Stimulated activated CD8-positive, alpha-beta memory T cell treated with anti-CD3 and anti-CD28 coated beads, Interleukin-2, amount 100 ng/mL, for 1 hour (primary cell): ENCODE results near the gene CBLN3.

ENCODE experiments used
- DNase-seq, 2 donors: peaks; one replicate each; pipeline ENCODE4 v3.0.0-alpha.2; 2020; ENCODE audit warnings: low read depth in 2 of 2

The CBLN3 gene

GRCh38 chr14:24426150-24426911 is 3.1 kb downstream of the CBLN3 start:
- no peak for DNase-seq

DNA sequence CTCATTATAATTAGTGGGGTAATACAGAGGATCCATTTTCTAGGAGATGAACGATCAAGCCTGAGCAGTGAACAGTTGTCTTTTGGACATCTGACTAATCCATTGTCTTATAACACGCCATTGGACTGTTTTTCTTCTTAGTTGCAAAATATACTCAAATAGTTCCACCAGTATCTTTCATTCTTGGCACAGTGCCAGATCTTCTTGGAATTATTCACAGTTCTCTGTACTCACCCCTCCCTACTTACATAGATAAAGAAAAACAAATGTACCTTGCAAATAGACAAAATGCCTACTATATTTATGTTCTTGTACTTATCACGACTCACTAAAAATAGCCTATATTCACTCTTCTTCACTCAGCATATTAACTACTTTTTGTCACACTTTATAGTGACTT is 3.8 kb downstream of the CBLN3 start:
- DNase-seq: no peak

DNA sequence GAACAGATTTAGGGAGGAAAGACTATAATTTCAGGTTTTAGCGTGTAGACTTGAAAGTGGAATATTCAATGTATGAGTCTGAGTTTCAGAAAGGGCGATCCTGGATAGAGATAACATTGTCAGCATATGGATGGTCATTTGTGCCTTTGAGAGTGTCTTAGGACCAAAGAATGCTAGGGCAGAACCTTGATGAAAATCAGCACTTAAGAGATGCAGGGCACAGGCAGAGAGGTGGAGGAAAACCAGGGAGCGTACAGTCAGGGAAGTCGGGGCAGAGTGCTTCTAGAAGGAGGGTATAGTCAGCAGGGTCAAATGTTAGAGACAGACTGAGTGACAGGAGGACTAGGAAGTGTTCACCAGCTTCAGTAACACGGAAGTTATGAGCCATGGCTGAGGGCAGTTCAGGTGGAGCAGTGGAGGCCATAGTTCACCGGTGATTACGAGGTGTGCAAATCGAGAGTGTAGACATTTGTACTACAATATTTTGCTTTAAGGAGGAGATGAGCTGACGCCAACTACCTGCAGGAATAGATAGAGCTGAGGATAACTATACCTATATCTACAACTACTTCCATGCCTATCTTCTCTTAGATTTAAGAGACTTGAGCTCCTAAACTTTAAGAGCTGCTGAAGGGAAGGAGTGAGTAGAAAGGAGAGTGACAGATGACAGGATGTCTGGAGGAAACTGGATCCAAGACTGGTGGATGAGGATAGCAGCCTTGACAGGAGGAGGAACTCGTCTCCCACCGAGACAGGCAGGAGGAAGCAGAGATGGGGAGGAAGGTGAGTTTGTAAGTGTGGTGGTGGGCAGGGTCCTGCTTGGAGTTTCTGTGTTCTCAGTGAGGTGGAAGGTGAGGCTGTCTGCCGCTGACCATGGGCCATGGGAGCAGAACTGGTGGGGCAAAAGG is 6.5 kb downstream of the CBLN3 start:
- no peak for DNase-seq

GRCh38 chr14:24422261-24422660 is 7.2 kb downstream of the CBLN3 start:
- no peak for DNase-seq

DNA sequence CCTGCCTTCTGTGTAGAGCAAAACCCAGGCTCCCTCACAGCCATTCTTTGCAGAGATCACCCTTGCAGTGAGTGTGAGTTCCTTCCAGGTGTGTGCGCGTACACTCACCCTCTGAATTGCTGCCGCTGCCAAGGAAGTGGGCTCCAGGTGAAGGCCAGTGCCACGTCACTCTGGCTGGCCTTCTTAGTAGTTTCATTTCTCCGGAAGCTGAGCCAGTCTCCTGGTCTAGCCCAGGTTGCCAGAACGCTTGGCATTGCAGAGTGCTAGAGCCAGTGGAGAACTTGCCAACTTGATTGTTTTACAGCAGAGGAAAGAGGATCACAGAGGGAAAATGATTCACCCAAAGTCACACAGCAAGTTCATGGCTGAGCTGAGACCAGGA is 11.0 kb downstream of the CBLN3 start:
- DNase-seq: no peak

DNA sequence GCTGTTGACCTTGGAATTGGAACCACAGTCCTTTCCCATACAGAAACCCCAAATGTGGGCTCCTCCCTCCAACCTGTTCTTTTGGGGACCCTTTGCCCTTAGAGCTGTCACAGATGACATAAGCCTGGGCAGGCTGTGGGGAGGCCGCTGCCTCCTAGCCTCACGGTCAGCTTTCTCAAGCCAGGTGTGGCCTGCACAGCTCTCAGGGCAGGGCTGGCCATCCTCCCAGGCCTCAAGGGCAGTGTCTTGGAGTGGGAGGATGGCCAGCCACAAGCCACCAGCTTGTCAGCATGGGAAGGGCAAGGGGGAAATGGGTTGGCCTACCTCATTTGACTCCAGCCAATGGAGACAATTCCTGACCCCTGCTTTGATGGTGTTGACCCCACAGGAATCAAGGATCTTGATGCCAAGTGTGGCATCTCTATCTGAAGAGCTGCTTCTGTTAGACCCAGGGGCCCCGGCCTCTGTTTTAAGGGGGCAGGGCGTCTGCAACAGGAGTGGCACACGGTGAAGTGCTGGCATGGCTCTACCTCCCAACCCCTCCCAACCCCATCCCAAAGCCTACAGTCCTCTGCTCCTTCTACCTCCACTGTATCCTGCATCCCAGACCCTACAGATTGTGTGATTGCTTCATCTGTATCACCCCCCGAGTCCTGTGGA is 11.5 kb downstream of the CBLN3 start:
- no peak for DNase-seq

DNA sequence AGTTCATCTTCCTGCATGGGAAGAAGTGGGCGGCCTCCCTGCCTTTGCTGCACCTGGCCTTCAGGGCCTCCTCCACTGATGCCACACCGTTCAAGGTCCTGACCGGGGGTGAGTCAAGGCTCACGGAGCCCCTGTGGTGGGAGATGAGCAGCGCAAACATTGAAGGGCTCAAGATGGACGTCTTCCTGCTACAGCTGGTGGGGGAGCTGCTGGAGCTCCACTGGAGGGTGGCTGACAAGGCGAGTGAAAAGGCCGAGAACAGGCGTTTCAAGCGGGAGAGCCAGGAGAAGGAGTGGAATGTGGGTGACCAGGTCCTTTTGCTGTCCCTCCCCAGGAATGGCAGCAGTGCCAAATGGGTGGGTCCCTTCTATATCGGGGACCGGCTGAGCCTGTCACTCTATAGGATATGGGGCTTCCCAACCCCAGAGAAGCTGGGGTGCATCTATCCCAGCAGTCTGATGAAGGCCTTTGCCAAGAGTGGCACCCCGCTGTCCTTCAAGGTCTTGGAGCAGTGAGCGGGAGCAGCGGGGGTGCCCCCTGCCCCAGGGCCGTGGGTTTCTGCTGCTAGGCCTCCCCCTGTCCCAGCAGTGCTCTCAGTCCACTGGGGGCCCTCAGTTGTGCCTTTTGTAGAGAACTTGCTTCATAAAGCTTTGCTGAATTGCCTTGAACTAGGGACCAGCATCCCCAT is 12.4 kb downstream of the CBLN3 start:
- no peak for DNase-seq

- DNase-seq: no peak
Observed at GRCh38 chr14:24416254-24416931, 13.1 kb downstream of the CBLN3 start.

- DNase-seq: no peak
Observed at GRCh38 chr14:24415421-24416253, 13.8 kb downstream of the CBLN3 start.

DNA sequence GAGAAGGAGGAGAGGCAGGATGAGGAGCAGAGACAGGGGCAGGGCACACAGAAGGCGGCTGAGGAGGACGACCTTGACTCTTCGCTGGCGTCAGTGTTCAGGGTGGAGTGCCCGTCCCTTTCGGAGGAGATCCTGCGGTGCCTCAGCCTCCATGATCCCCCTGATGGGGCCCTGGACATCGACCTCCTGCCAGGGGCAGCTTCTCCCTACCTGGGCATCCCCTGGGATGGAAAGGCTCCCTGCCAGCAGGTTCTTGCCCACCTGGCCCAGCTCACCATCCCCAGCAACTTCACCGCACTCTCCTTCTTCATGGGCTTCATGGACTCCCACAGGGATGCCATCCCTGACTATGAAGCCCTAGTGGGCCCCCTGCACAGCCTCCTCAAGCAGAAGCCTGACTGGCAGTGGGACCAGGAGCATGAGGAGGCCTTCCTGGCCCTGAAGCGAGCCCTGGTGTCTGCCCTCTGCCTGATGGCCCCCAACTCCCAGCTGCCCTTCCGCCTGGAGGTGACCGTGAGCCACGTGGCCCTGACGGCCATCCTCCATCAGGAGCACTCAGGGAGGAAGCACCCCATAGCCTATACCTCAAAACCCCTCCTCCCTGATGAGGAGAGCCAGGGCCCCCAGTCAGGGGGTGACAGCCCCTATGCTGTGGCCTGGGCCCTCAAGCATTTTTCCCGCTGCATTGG is 14.6 kb downstream of the CBLN3 start:
- DNase-seq: no peak

- DNase-seq: no peak
Observed at GRCh38 chr14:24414077-24414476, 15.4 kb downstream of the CBLN3 start.

DNA sequence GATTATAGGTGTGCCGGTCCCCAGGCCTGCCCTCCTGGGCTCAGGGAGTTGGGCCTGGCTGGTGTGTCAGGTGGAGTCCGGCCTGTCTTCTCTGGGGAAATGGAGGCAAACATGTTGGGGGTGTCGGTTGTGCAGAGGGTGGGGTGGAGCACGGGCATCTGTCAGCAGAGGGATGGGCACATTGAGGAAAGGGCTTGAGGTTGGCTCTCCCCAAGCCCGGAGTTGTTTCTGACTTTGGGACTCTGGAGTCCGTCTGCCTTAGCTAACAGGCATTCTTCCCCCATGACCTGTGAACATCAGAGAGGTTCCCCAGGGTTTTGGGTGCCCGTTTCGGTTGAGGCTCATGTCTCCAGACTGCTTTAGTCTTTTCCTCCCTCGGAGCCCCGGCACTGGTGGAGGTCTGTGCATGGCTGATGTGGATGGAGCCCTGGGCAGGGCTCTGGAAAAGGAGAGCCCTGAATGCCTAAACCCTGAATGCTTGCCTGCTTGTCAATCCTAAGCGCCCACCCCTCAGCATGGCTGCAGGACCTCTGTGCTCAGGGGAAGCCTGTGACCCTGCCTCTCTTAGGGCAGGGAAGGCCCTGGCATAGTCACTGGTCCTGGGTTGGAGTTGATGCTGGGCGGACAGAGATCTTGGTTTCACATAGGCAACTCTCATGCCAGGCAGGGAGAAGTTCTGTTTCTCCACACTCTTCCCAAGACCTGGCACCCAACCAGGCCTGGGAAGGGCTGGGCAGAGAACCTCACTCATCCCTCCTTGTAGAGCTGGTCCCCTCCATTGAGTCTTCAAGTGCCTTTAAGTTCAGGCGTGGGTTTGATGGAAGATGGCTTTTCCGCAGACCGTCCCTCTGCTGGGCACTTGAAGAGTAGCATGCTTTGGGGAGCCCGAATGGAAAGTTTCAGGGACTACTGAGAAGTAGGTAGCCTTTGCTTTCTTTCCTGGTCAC is 17.8 kb downstream of the CBLN3 start:
- no peak for DNase-seq

DNA sequence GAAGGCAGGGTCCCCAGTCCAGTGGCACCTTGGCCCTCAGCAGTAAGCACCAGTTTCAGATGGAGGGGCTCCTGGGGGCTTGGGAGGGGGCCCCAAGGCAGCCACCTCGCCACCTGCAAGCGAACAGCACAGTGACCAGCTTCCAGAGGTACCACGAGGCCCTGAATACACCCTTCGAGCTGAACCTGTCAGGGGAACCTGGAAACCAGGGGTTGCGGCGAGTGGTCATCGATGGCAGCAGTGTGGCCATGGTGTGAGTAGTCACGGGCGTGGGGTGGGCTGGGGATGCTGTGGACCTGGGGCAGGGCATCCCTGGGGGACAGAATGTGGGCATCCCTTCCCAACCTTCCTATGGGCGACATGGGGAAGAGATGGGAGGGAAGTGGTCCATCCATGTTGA is 19.5 kb downstream of the CBLN3 start:
- DNase-seq: no peak

DNA sequence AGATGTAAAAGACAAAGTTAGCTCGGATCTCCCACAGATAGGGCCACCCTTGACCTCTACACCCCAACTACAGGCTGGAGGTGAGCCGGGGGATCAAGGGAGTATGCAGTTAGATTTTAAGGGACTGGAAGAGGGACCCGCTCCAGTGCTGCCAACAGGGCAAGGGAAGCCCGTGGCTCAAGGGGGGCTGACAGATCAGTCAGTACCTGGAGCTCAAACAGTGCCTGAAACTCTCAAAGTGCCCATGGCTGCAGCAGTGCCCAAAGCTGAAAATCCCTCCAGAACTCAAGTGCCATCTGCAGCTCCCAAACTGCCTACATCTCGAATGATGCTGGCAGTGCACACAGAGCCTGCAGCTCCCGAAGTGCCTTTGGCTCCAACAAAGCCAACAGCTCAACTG is 20.3 kb downstream of the CBLN3 start:
- DNase-seq: no peak

DNA sequence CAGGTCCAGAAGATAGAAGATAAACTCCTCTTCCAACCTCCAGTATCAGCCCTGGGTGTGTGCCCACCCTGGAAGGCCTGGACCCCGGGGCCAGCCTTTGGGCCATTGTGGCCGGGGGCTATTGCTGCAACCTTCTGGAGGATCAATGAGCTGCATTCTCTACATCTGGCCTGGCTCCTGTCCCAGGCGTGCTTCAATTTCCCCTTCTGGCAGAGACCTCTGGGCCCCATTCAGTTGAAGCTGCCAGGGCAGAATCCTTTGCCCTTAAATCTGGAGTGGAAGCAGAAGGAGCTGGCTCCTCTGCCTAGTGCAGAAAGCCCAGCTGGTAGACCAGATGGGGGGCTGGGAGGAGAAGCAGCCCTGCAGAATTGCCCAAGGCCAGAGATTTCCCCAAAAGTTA is 20.7 kb downstream of the CBLN3 start:
- DNase-seq: no peak

DNA sequence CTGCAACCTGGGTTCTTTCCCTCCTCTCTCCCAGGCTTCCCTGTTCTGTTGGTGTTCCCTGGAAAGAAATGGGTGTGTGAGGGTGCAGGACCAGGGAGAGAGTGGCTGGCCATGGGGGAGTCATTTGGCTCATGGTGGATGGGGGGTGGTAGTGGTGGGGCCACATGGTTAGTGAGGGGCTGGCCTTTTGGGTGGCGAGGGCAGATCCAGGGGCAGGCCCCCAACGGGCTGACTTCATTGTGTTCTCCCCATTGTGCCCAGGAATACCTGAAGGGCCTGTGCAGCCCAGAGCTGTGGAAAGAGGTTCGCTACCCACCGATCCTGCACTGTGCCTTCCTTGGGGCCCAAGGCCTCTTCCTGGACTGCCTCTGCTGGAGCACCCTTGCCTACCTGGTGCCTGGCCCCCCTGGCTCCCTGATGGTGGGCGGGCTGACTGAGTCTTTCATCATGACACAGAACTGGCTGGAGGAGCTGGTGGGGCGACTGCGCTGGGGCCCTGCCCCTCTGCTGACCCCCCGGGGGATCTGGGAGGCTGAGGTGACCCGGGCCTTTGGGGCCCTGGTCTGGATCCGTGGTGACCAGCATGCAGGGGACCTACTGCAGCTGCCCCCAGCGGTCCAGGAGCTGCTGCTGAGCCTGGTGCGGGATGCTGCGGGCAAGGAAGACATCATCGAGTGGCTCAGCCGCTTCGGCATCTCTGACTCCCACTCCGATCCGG is 21.7 kb downstream of the CBLN3 start:
- no peak for DNase-seq

DNA sequence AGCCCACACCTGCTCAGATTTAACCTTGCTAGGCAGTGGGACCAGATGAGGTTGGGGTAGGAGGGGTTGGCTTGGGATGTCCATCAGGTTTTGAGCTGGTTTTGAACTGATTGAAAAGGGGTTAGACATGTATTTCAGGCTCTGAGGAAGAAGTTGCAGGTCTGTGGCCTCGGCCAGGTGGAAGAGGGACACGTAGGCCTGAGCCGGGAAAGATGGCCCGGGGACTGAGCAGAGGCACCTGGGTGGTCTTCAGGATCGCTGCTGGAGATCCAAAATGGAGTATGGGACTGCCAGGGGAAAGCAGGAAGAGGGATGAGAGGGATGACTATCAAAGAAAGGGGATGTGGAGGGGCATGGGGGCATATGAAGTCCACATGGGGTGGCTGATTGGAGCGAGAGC is 23.1 kb downstream of the CBLN3 start:
- no peak for DNase-seq

DNA sequence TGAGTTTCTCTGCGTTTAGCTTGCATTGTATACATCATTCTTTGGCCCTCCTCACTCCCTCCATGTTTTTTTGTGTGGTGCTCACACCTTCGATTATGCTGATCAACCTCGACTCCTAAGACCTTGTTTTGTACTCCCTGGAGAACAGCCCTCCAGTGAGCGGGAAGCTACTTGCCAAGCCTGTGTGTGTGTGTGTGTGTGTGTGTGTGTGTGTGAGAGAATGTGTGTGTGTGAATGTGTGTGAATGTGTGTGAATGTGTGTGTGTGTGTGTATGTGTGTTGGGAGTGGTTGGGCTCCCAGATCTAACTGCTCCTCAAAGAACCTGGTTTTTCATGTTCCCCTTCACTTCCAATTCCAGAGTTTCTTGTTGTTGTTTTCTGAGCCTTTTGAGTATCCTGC is 24.7 kb downstream of the CBLN3 start:
- no peak for DNase-seq
